Keratinocyte (primary cell): ENCODE measurements around the gene CA11.

Source experiments
- EZH2 ChIP-seq: IDR thresholded peaks from one replicate; pipeline ENCODE4 v1.6.1; 2012; ENCODE audit warnings: inconsistent platforms, mild to moderate bottlenecking, low read length, moderate library complexity
- TF ChIP-seq, protein P1 (sequence below), 3 experiments: IDR thresholded peaks in 1 of 3; conservative IDR thresholded peaks in 1 of 3; optimal IDR thresholded peaks in 1 of 3; 2 replicates in 2 of 3; 3 replicates in 1 of 3; pipeline versions ENCODE3 to v1.5.1; 2011; ENCODE audit warnings: low read length in 3 of 3, mild to moderate bottlenecking in 3 of 3, moderate library complexity in 2 of 3, control low read depth in 1 of 3, inconsistent platforms in 1 of 3; ENCODE audit not compliant: insufficient read depth in 2 of 3; ENCODE audit errors: extremely low read depth in 1 of 3

DNA sequence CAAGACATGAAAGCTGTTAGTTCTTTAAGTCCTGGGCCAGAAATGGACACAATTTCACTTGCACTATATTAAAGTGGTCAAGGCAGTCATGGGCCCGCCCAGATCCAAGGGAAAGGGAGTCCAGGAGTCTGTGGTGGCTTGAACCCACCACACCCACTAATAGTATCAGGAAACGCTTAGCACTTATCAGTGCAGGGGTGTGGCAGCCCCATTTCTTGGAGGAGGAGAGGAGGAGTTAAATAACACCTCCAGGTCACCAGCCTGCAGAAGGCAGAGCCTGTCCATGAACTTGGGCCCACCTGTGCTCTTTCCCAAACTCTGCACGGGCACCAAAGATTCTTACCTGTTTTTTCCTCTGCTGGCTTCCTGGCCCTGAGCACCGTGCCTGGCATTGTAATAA is 32.2 kb upstream of the CA11 start:
- TF ChIP-seq, protein P1, sequence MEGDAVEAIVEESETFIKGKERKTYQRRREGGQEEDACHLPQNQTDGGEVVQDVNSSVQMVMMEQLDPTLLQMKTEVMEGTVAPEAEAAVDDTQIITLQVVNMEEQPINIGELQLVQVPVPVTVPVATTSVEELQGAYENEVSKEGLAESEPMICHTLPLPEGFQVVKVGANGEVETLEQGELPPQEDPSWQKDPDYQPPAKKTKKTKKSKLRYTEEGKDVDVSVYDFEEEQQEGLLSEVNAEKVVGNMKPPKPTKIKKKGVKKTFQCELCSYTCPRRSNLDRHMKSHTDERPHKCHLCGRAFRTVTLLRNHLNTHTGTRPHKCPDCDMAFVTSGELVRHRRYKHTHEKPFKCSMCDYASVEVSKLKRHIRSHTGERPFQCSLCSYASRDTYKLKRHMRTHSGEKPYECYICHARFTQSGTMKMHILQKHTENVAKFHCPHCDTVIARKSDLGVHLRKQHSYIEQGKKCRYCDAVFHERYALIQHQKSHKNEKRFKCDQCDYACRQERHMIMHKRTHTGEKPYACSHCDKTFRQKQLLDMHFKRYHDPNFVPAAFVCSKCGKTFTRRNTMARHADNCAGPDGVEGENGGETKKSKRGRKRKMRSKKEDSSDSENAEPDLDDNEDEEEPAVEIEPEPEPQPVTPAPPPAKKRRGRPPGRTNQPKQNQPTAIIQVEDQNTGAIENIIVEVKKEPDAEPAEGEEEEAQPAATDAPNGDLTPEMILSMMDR (optimal IDR thresholded peaks at IDR 0.05 in 1 of 3, IDR thresholded peaks at IDR 0.05 in 1 of 3, conservative IDR thresholded peaks at IDR 0.05 in 1 of 3; ENCODE audit: extremely low read depth in 1 of 3, insufficient read depth in 2 of 3, low read length in 3 of 3), result no peak
- no peak for TF ChIP-seq EZH2
